ENCODE measurements around the gene HIVEP1.
"Not testable (repeated sequence)": the region's sequence is repeated elsewhere in the genome, so short reads cannot be mapped to it uniquely, and the experiment has no call there.

Gene HIVEP1

DNA sequence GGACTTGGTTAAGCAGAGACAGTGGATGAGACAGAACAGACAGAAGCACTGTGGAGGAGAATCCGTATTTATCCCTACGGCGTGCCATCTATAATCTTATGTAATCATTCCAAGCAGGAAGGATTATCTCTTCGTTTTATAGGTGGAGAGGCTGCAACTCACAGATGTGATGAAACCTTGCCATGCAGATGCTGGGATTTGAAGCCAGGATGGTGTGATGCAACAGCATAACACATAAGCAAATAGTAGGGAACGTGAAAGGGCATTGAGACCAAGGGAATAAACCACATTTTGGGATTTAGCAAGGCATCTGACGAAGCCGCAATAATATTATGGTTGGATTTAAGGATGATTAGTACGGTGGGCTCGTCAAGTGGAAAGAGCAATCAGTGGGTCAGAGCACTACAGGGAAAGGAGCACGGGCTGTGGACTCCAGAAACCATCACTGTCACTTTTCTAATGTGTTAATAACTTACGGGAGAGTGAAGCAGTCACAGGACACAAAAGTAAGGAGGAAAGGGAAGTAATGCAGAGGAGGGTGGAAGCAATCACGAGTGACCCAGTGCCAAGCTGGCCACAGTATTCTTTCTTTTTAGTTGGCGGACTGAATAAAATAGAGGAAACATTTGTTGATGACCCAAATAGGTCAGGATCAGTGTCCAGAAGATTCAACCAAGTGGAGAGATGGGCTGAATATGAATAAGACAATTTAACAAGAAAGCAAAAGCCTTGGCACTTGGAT lies 158.4 kb downstream of the HIVEP1 start:
- H3K27ac ChIP-seq: no peak overlapping the region
- TF ChIP-seq, protein P1, sequence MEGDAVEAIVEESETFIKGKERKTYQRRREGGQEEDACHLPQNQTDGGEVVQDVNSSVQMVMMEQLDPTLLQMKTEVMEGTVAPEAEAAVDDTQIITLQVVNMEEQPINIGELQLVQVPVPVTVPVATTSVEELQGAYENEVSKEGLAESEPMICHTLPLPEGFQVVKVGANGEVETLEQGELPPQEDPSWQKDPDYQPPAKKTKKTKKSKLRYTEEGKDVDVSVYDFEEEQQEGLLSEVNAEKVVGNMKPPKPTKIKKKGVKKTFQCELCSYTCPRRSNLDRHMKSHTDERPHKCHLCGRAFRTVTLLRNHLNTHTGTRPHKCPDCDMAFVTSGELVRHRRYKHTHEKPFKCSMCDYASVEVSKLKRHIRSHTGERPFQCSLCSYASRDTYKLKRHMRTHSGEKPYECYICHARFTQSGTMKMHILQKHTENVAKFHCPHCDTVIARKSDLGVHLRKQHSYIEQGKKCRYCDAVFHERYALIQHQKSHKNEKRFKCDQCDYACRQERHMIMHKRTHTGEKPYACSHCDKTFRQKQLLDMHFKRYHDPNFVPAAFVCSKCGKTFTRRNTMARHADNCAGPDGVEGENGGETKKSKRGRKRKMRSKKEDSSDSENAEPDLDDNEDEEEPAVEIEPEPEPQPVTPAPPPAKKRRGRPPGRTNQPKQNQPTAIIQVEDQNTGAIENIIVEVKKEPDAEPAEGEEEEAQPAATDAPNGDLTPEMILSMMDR (IDR thresholded peaks at IDR 0.05): no peak
- no peak for TF ChIP-seq ZFX (IDR thresholded peaks at IDR 0.05; ENCODE audit: borderline replicate concordance)

DNA sequence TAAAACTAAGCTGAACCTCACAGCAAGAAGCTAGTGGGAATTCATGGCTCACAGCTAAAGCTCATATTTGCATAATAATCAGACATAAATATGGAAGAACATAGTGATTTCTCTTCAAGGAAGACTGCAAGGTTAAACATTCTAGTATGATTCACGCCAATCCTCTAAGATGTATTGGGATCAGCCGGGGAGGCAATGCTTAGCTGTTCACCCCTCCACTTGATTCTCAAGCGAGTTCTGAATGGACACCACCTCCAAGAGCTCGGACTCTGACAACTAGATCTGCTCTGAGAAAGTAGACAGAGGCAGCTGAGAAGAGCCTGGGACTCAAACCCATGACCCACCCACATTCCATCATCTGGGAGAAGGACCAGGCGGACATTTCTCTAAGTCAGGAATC lies 159.6 kb downstream of the HIVEP1 start:
- no peak overlapping the region for H3K27ac ChIP-seq
- TF ChIP-seq, protein P1 (IDR thresholded peaks at IDR 0.05): no peak
- TF ChIP-seq ZFX (IDR thresholded peaks at IDR 0.05; ENCODE audit: borderline replicate concordance): no peak

DNA sequence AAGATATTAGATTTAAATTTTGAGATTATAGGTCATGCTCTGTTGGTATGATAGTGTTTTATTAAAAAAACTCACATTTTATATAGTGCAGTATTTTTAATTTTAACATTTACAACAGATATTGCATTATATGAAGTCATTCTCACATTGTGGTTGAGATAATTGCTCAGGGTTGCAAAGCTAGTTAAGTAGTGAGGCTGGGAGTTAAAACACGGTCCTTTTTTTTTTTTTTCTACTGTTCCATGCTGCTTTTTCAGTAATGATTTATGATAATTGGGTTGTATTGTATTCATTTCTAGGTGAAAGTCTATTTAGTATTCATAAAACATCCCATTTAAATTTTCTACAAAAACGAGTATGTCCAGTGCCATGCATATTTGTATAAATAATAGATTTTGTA lies 160.5 kb downstream of the HIVEP1 start:
- H3K27ac ChIP-seq: no peak overlapping the region
- no peak for TF ChIP-seq ZFX (IDR thresholded peaks at IDR 0.05; ENCODE audit: borderline replicate concordance)
- TF ChIP-seq, protein P1 (IDR thresholded peaks at IDR 0.05): no peak

DNA sequence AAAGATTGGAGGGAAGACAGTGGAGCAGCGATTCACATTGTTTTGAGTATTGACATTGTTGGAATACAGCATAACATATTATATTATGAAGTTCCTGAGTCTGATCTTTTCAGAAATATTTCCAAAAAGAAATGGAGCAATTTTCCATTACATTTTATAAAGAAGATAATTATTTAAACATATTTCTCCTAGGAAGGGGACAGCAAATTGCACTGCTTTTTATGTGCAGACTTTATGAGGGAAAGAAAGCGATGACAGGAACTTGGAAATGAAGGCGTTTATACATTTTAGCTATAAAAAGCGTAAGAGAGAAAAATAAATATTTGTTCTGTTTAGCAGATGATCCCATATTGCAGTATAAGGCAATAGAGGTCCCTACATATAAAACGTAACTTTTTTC lies 161.1 kb downstream of the HIVEP1 start:
- TF ChIP-seq, protein P1 (IDR thresholded peaks at IDR 0.05): no peak
- TF ChIP-seq ZFX (IDR thresholded peaks at IDR 0.05; ENCODE audit: borderline replicate concordance): no peak
- no peak overlapping the region for H3K27ac ChIP-seq

DNA sequence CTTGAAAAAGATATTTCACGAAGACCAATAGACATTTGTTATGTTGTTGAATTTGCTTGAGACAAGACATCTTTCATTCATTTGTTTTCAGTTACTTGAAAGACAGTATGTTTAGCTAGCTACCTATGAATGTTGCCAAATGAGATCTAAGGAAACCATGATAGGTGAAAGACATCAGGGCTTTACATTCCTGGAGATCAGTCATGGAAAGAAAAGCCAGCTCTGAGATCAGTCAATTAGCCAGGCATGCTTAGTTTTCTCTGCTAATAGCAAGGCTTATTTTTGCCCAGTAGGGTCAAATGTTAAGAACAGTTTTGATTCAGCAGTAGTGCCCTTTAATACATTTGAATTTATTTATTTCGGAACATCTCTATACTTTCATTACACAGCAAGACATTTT lies 161.5 kb downstream of the HIVEP1 start:
- TF ChIP-seq ZFX (IDR thresholded peaks at IDR 0.05; ENCODE audit: borderline replicate concordance): no peak
- TF ChIP-seq, protein P1 (IDR thresholded peaks at IDR 0.05): no peak
- no peak overlapping the region for H3K27ac ChIP-seq

DNA sequence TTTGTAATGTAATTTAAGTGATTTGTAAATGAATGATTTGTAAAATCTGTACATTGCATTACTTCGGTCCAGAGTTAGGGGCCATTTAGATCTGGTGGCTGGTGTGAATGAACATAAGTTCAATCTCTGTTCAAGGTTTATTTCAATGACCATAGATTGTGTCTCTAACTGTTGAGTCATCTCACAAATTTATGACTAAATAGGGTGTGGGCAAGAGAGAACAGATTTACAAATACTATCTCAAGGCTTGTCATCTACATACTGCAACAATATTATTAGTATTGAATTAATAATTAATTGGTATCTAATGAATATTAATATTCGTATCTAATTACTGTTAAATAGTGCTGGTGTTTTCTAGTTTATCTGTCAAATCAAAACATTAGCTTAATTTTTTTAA lies 162.8 kb downstream of the HIVEP1 start:
- TF ChIP-seq ZFX (IDR thresholded peaks at IDR 0.05; ENCODE audit: borderline replicate concordance): no peak
- TF ChIP-seq, protein P1 (IDR thresholded peaks at IDR 0.05): no peak
- no peak overlapping the region for H3K27ac ChIP-seq

DNA sequence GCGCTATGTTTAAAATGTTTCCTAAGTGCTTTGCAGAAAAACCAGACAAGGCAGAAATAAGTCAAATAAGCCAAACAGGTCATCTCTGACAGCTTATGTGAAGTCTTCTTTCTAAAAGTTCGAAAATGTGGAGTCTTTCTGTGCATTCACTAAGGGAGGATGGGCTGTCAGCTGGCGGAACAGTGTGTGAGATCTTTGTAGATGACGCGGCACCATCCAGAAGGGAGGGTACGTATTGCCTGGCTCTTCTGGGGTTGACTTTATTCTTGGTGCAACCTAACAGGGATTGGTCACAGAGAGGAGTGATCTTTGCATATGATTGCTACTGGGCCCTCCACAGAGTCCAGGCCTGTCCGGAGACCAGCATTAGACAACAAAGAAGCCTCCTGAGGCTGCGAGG lies 163.5 kb downstream of the HIVEP1 start:
- TF ChIP-seq, protein P1 (IDR thresholded peaks at IDR 0.05): no peak
- no peak for TF ChIP-seq ZFX (IDR thresholded peaks at IDR 0.05; ENCODE audit: borderline replicate concordance)
- H3K27ac ChIP-seq: no peak overlapping the region

DNA sequence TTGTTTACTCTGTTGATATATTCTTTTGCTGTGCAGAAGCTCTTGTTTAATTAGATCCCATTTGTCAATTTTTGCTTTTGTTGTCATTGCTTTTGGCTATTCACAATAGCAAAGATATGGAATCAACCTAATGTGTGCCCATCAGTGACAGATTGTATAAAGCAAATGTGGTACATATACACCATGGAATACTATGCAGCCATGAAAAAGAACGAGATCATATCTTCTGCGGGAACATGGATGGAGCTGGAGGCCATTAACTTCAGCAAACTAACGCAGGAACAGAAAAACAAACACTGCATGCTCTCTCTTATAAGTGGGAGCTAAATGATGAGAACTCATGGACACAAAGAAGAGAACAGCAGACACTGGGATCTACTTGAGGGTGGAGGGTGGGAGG lies 164.7 kb downstream of the HIVEP1 start:
- not testable (repeated sequence) for H3K27ac ChIP-seq
